Karpas-422 (cell line): ENCODE measurements around the gene GCSH. TPM values are rescaled to one million over a fixed set of nuclear protein-coding genes. Genes with fewer than 3 reads are reported as not detected.
A peak's percentile ranks its signal among the peaks of the same experiment; 100 is the strongest.

Source experiments
- DNase-seq: peaks from one replicate; pipeline ENCODE4 v3.0.0-alpha.2; 2015
- H2AFZ ChIP-seq: fragments of 200-600 bp; sonication (generic); 2 replicates; pipeline ENCODE4 v1.6.1; 2014; ENCODE audit warnings: antibody characterized with exemption, low read length, mixed read lengths
- H3K27ac ChIP-seq: fragments of 200-600 bp; sonication (generic); 2 replicates; pipeline ENCODE4 v1.5.1; 2014; ENCODE audit warnings: mild to moderate bottlenecking, low read length, moderate library complexity
- H3K27me3 ChIP-seq: fragments of 200-600 bp; sonication (generic); 2 replicates; pipeline ENCODE4 v1.6.1; 2014; ENCODE audit warnings: low read length, mixed read lengths
- H3K36me3 ChIP-seq: fragments of 200-600 bp; sonication (generic); 2 replicates; pipeline ENCODE4 v1.6.1; 2014; ENCODE audit warnings: low read length, mixed read lengths; ENCODE audit not compliant: insufficient read depth
- H3K4me1 ChIP-seq: fragments of 200-600 bp; sonication (generic); 2 replicates; pipeline ENCODE4 v1.6.1; 2014; ENCODE audit warnings: mild to moderate bottlenecking, low read length, mixed read lengths
- H3K4me2 ChIP-seq: fragments of 200-600 bp; sonication (generic); 2 replicates; pipeline ENCODE4 v1.6.1; 2014; ENCODE audit warnings: low read length, low read depth, mild to moderate bottlenecking; ENCODE audit not compliant: poor library complexity, severe bottlenecking
- H3K4me3 ChIP-seq: fragments of 200-600 bp; sonication (generic); 2 replicates; pipeline ENCODE4 v1.5.1; 2014; ENCODE audit warnings: mild to moderate bottlenecking, antibody characterized with exemption, low read length, mixed read lengths
- H3K79me2 ChIP-seq: fragments of 200-600 bp; sonication (generic); 2 replicates; pipeline ENCODE4 v1.6.1; 2014; ENCODE audit warnings: mild to moderate bottlenecking, low read length, mixed read lengths
- H3K9ac ChIP-seq: fragments of 200-600 bp; sonication (generic); 2 replicates; pipeline ENCODE4 v1.6.0; 2014; ENCODE audit warnings: low read length
- H3K9me2 ChIP-seq: fragments of 200-600 bp; sonication (generic), shearing (Covaris generic); replicated peaks from 2 replicates; pipeline ENCODE4 v1.6.0; 2014; ENCODE audit warnings: mild to moderate bottlenecking, low read length, moderate library complexity; ENCODE audit not compliant: insufficient read depth
- H3K9me3 ChIP-seq: fragments of 300-700, 200-600 bp; sonication (generic); 2 replicates; pipeline ENCODE4 v1.6.1; 2014; ENCODE audit warnings: low read length, mixed read lengths
- H4K20me1 ChIP-seq: fragments of 200-600 bp; sonication (generic); 2 replicates; pipeline ENCODE4 v1.6.1; 2014; ENCODE audit warnings: mild to moderate bottlenecking, antibody characterized with exemption, low read length, low read depth; ENCODE audit not compliant: insufficient read depth
- total RNA-seq: library from RNA; depleted of rRNA; stranded (reverse); fragments of >200 nt; shearing (Covaris generic); gene quantifications from 2 replicates; pipeline ENCODE4 v1.2.3, GENCODE V29; 2014; ENCODE audit warnings: low replicate concordance

The GCSH gene
- total RNA-seq, 1 experiment from 2014 or later = 49.2 TPM

- DNase-seq = peak; percentile 70
- H3K27ac ChIP-seq = peak overlapping the region; percentile 71
- peaks cover 10% of the 10 kb centered on the region for H4K20me1 ChIP-seq
- H3K9ac ChIP-seq = peak overlapping the region; percentile 99
- peak overlapping the region; percentile 48; the same call in 1 of the 2 replicates for H2AFZ ChIP-seq
- H3K4me3 ChIP-seq = peak overlapping the region; percentile 99
- peaks cover 36% of the 10 kb centered on the region for H3K4me1 ChIP-seq
- H3K9me3 ChIP-seq = no peaks in the 10 kb centered on the region
- no peaks in the 10 kb centered on the region; the same call in 1 of the 2 replicates for H3K9me2 ChIP-seq
- peaks cover 55% of the 10 kb centered on the region for H3K79me2 ChIP-seq
- H3K4me2 ChIP-seq = peak overlapping the region; percentile 83
- H3K36me3 ChIP-seq = peaks cover 7% of the 10 kb centered on the region; the same call in 1 of the 2 replicates
- no peaks in the 10 kb centered on the region for H3K27me3 ChIP-seq
Measured at GRCh38 chr16:81095653-81095952, 592 bp downstream of the GCSH start.

DNA sequence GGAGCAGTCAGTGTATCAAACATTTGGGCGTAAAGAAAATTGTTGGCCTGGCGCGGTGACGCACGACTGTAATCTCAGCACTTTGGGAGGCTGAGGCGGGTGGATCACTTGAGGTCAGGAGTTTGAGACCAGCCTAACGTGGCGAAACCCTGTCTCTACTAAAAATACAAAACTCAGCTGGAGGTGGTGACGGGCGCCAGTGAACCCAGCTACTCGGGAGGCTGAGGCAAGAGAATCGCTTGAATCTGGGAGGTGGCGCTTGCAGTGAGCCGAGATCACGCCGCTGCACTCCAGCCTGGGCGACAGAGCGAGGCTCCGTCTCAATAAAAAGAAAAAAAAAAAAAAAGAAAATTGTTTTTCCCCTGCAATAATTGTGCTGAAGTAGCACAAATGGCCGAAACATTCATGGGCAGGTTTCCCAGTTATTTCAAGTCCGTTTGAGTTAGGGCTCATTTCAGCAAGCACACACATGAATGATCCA lies 1.4 kb downstream of the GCSH start:
- Histone ChIP-seq H3K4me2 (peak overlapping the region; percentile 83), H3K36me3 (peaks cover 10% of the 10 kb centered on the region; the same call in 1 of the 2 replicates), H3K27ac (peak overlapping the region; percentile 71), H3K27me3 (no peaks in the 10 kb centered on the region), H3K9me3 (no peaks in the 10 kb centered on the region), H2AFZ (no peak overlapping the region), H3K9me2 (no peaks in the 10 kb centered on the region; the same call in 1 of the 2 replicates), H3K4me3 (peak overlapping the region; percentile 99), H3K4me1 (peaks cover 36% of the 10 kb centered on the region), H4K20me1 (peaks cover 11% of the 10 kb centered on the region), H3K9ac (peak overlapping the region; percentile 99), H3K79me2 (peaks cover 63% of the 10 kb centered on the region)
- peak; percentile 58 for DNase-seq

DNA sequence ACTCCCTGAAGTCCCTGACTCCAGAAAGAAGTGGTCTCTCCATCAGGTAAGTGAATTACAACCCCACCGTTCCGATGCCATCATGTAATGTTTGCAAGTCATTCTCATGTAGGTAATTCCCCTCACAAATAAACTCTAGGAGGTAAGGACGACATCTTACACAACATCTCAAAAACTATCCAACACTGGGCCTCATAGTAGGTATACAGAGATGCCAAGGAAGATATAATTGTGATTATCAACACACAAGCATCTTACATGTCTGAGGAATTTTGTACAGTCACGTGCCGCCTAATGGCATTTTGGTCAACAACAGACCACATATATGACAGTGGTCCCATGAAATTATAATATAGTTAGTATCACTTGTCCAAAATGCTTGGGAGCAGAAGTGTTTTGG lies 7.4 kb downstream of the GCSH start:
- no peak overlapping the region for H2AFZ ChIP-seq
- H3K9me2 ChIP-seq = no peaks in the 10 kb centered on the region
- no peaks in the 10 kb centered on the region for H3K9me3 ChIP-seq
- peaks cover 25% of the 10 kb centered on the region; the same call in 1 of the 2 replicates for H3K36me3 ChIP-seq
- H3K79me2 ChIP-seq = peaks cover 83% of the 10 kb centered on the region
- H3K27me3 ChIP-seq = no peaks in the 10 kb centered on the region
- H3K4me3 ChIP-seq = no peak overlapping the region
- H3K9ac ChIP-seq = no peak overlapping the region
- H3K4me2 ChIP-seq = no peak overlapping the region
- no peak for DNase-seq
- peaks cover 20% of the 10 kb centered on the region for H4K20me1 ChIP-seq
- no peak overlapping the region for H3K27ac ChIP-seq
- H3K4me1 ChIP-seq = peaks cover 17% of the 10 kb centered on the region

GRCh38 chr16:81081014-81081413 lies 15.2 kb downstream of the GCSH start:
- no peaks in the 10 kb centered on the region for H3K27me3 ChIP-seq
- no peak overlapping the region for H3K4me2 ChIP-seq
- H2AFZ ChIP-seq = no peak overlapping the region
- peaks cover 10% of the 10 kb centered on the region for H3K4me1 ChIP-seq
- H3K9ac ChIP-seq = no peak overlapping the region
- H3K9me2 ChIP-seq = no peaks in the 10 kb centered on the region
- no peaks in the 10 kb centered on the region for H4K20me1 ChIP-seq
- no peak for DNase-seq
- no peak overlapping the region for H3K4me3 ChIP-seq
- H3K36me3 ChIP-seq = peaks cover 9% of the 10 kb centered on the region; the same call in 1 of the 2 replicates
- peaks cover 9% of the 10 kb centered on the region for H3K79me2 ChIP-seq
- H3K27ac ChIP-seq = no peak overlapping the region
- no peaks in the 10 kb centered on the region for H3K9me3 ChIP-seq

DNA sequence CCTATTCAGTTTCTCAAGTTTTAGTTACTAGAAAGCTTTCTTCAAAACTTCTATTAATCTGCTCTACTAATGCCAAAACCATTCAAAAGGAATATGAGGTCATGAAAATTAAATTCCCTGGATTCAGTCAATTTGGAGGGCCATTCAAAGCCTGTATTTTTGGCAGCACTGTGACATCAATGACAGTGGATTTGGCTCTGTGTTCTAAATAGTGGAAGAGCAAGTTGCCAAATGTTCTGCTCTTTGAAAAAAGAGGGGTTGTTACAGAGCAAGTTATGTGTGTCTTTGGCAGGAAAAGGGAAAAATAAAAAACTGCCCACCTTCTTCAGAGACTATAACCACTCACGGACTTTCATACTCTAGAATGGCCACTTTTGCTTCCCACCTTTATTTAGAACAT lies 16.0 kb downstream of the GCSH start:
- Histone ChIP-seq H4K20me1 (no peaks in the 10 kb centered on the region), H3K4me3 (no peak overlapping the region), H3K9ac (no peak overlapping the region), H3K4me2 (no peak overlapping the region), H3K27me3 (no peaks in the 10 kb centered on the region), H3K36me3 (peaks cover 9% of the 10 kb centered on the region; the same call in 1 of the 2 replicates), H2AFZ (no peak overlapping the region), H3K9me3 (no peaks in the 10 kb centered on the region), H3K79me2 (peaks cover 6% of the 10 kb centered on the region), H3K9me2 (no peaks in the 10 kb centered on the region), H3K27ac (no peak overlapping the region), H3K4me1 (peaks cover 10% of the 10 kb centered on the region)
- no peak for DNase-seq

DNA sequence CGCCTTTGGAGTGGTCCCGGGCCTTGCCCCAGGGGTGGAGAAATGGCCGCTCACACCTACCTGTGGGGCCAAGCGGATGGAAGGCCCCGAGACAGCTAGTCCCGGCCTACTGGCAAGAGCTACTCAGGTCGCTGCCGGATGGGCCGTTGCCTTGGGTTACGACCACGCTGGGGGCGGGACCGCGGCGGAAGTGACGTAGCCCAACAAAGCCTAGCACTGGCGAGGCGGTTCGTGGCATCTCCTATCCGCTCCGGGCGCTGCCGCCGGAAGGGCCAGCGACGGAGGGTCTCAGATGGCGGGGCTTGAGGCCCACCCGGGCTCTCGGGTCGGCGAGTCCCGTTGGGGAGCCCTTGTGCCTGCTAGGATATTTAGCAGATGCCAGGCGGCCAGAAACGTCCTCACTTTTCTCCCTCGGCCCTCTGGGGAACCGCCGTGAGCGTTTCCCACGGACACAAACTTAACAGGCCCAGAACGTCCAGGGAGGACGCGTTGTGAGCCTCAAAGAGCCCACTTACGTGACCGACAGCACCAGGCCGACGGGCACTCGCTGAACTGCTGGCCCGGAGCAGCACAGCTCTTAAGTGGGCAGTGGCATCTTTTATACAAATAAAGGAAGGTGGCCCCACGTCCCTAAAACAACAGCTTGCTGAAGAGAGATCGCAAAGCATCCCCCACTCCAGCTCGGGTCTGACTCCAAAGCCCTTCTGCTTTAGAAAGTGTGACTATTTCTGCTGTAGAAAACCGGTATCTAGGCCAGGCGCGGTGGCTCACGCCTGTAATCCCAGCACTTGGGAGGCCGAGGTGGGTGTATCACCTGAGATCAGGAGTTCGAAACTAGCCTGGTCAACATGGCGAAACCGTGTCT lies 18.9 kb downstream of the GCSH start, which contains the start of gene C16orf46:
C16orf46 (minus strand) TSS at position 163 of the 865 bp plus-strand sequence. CDS start 13,283 bp downstream, outside the sequence.
- peak; percentile 98 for DNase-seq
- peak within 1 kb of the TSS; percentile 96 for H3K4me2 ChIP-seq
- peak within 1 kb of the TSS; percentile 88 for H3K4me3 ChIP-seq

GRCh38 chr16:81076566-81077075 lies 19.6 kb downstream of the GCSH start:
- no peaks in the 10 kb centered on the region for H4K20me1 ChIP-seq
- peak overlapping the region; percentile 66; the same call in 1 of the 2 replicates for H2AFZ ChIP-seq
- H3K36me3 ChIP-seq = no peaks in the 10 kb centered on the region
- peak overlapping the region; percentile 96 for H3K4me2 ChIP-seq
- peak overlapping the region; percentile 86 for H3K9ac ChIP-seq
- no peaks in the 10 kb centered on the region for H3K9me3 ChIP-seq
- peak; percentile 89 for DNase-seq
- peaks cover 28% of the 10 kb centered on the region for H3K4me1 ChIP-seq
- no peaks in the 10 kb centered on the region for H3K79me2 ChIP-seq
- H3K27me3 ChIP-seq = no peaks in the 10 kb centered on the region
- H3K27ac ChIP-seq = no peak overlapping the region
- no peaks in the 10 kb centered on the region for H3K9me2 ChIP-seq
- H3K4me3 ChIP-seq = peak overlapping the region; percentile 88

More for the DNA sequence above, 18.9 kb downstream of the GCSH start, which contains the start of gene C16orf46:
- no peaks in the 10 kb centered on the region for H3K9me2 ChIP-seq
- H3K27ac ChIP-seq = peak within 1 kb of the TSS; percentile 67
- H3K27me3 ChIP-seq = no peaks in the 10 kb centered on the region
- H2AFZ ChIP-seq = peak within 1 kb of the TSS; percentile 86; the same call in 1 of the 2 replicates
- H3K36me3 ChIP-seq = no peaks in the 10 kb centered on the region
- no peaks in the 10 kb centered on the region for H3K9me3 ChIP-seq
- peak within 1 kb of the TSS; percentile 86 for H3K9ac ChIP-seq
- H3K79me2 ChIP-seq = no peaks in the 10 kb centered on the region
- no peaks in the 10 kb centered on the region for H4K20me1 ChIP-seq
- H3K4me1 ChIP-seq = peaks cover 28% of the 10 kb centered on the region
